Neural progenitor cell (in vitro differentiated cells): ENCODE data around the gene HYOU1. TPM values are rescaled to one million over a fixed set of nuclear protein-coding genes. Genes with fewer than 3 reads are reported as not detected.
A peak's percentile ranks its signal among the peaks of the same experiment; 100 is the strongest.

ENCODE experiments used
- DNase-seq: peaks from one replicate; pipeline ENCODE4 v3.0.0-alpha.2; 2016; ENCODE audit warnings: low spot score
- H2AFZ ChIP-seq: fragments of 200-600 bp; sonication (generic); replicated peaks from 2 replicates; pipeline ENCODE4 v1.6.1; 2016; ENCODE audit warnings: antibody characterized with exemption
- H3F3A ChIP-seq: fragments of 200-600 bp; sonication (generic); 2 replicates; pipeline ENCODE4 v1.6.1; 2016; ENCODE audit warnings: antibody characterized with exemption, low read depth
- H3K27ac ChIP-seq: fragments of 200-600 bp; sonication (generic); 2 replicates; pipeline ENCODE4 v1.5.1; 2016; ENCODE audit warnings: mild to moderate bottlenecking
- H3K27me3 ChIP-seq: fragments of 200-600 bp; sonication (generic); 2 replicates; pipeline ENCODE4 v1.6.1; 2016; ENCODE audit warnings: mild to moderate bottlenecking, moderate library complexity
- H3K36me3 ChIP-seq: fragments of 200-600 bp; sonication (generic); 2 replicates; pipeline ENCODE4 v1.5.1; 2016
- H3K4me1 ChIP-seq: fragments of 200-600 bp; sonication (generic); 2 replicates; pipeline ENCODE4 v1.6.1; 2016; ENCODE audit warnings: mixed run types
- H3K4me2 ChIP-seq: fragments of 200-600 bp; sonication (generic); 2 replicates; pipeline ENCODE4 v1.6.1; 2016
- H3K4me3 ChIP-seq: fragments of 200-600 bp; sonication (generic); 2 replicates; pipeline ENCODE4 v1.5.1; 2016
- H3K79me2 ChIP-seq: fragments of 200-600 bp; sonication (generic); 2 replicates; pipeline ENCODE4 v1.6.1; 2016; ENCODE audit warnings: low read depth
- H3K9ac ChIP-seq: fragments of 200-600 bp; sonication (generic); 2 replicates; pipeline ENCODE4 v1.6.1; 2016
- H3K9me3 ChIP-seq: fragments of 200-600 bp; sonication (generic); 2 replicates; pipeline ENCODE4 v1.5.1; 2016; ENCODE audit warnings: low read depth
- H4K20me1 ChIP-seq: fragments of 200-600 bp; sonication (generic); 2 replicates; pipeline ENCODE4 v1.6.1; 2016; ENCODE audit warnings: low read depth
- H3K27ac Mint-ChIP-seq: 3 replicates; pipeline ENCODE4 v1.8.0; 2021; ENCODE audit warnings: mixed read lengths
- H3K27me3 Mint-ChIP-seq: 2 replicates; pipeline ENCODE4 v1.8.0; 2022; ENCODE audit warnings: low read depth, mild to moderate bottlenecking, inconsistent platforms, moderate library complexity, mixed read lengths; ENCODE audit not compliant: insufficient read depth
- H3K36me3 Mint-ChIP-seq: 3 replicates; pipeline ENCODE4 v1.8.0; 2021; ENCODE audit warnings: mixed read lengths
- H3K4me1 Mint-ChIP-seq: 3 replicates; pipeline ENCODE4 v1.8.0; 2021; ENCODE audit warnings: mixed read lengths
- H3K4me3 Mint-ChIP-seq: 3 replicates; pipeline ENCODE4 v1.8.0; 2021; ENCODE audit warnings: mild to moderate bottlenecking, moderate library complexity, mixed read lengths
- H3K9me3 Mint-ChIP-seq: 3 replicates; pipeline ENCODE4 v1.8.0; 2020; ENCODE audit warnings: mixed read lengths
- EZH2 ChIP-seq: fragments of 200-600 bp; sonication (generic); IDR thresholded peaks from 2 replicates; pipeline ENCODE4 v1.6.1; 2017; ENCODE audit warnings: antibody characterized with exemption, mild to moderate bottlenecking, moderate library complexity
- EZH2phosphoT487 ChIP-seq: fragments of 200-600 bp; sonication (generic); IDR thresholded peaks from 2 replicates; pipeline ENCODE4 v1.6.1; 2017; ENCODE audit warnings: antibody characterized with exemption
- total RNA-seq: library from RNA; depleted of rRNA; stranded (reverse); fragments of >200 nt; gene quantifications from 2 replicates; pipeline ENCODE4 v1.2.3, GENCODE V29; 2015; ENCODE audit warnings: low replicate concordance
- TF ChIP-seq, protein P1 (sequence below): fragments of 200-600 bp; sonication (generic); IDR thresholded peaks from 2 replicates; pipeline ENCODE4 v1.5.1; 2017; ENCODE audit warnings: antibody characterized with exemption, mild to moderate bottlenecking

The HYOU1 gene
- total RNA-seq, 1 donor from 2014 or later = 129 TPM

DNA sequence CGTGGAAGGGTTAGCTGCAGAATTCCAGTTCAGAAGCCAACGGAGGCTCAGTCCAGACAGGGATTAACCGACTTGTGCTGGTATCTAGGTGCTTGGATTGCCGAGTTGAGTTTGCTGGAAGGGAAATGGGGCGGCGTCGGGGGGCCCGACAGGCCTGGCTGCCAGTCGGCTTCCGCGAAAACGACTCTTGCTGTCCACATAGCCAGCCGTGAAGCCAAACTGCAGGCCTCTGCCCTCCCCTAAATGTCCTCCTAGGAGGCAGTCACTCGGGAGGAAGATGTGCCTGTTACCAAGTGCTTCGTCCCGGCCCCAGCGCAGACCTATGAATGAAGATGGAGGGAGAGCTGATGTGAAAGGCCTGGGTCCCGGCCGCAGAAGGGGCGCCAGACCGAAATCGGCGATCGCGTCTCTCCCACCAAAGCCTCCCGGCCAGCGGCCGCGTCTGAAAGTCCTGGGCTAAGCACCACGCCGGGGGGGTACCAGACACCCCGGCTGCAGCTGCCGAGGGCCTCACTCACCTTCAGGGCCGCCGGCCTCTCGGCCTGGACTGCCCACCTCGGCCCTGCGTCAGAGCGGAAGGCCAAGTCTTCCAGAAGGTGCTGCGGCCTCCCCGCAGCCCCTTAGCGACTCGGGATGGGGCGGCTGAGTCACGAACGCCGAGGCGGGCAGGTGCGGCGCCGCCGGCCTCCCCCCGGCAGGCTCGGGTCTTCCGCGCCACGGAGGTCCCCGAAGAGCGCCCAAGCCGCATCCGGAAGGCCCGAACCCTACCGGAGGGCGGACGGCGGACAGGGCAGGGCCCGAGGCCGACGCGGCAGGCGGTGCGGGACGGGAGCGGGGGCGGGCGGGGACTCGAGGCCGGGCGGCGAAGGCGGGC, 37.2 kb upstream of the HYOU1 start:
- peaks cover 46% of the 10 kb centered on the region for H3K4me1 Mint-ChIP-seq
- Histone ChIP-seq H4K20me1 (peaks cover 49% of the 10 kb centered on the region), H3K4me3 (peak overlapping the region; percentile 69), H3K79me2 (peaks cover 44% of the 10 kb centered on the region), H3K4me2 (peak overlapping the region; percentile 99), H3K9me3 (no peaks in the 10 kb centered on the region), H3K36me3 (no peaks in the 10 kb centered on the region), H3K27ac (peak overlapping the region; percentile 9), H2AFZ (no peak overlapping the region), H3K4me1 (peaks cover 21% of the 10 kb centered on the region), H3K27me3 (no peaks in the 10 kb centered on the region), H3F3A (peaks cover 65% of the 10 kb centered on the region), H3K9ac (peak overlapping the region; percentile 84)
- H3K27ac Mint-ChIP-seq = peak overlapping the region; percentile 79
- TF ChIP-seq EZH2phosphoT487 = no peak
- no peak for TF ChIP-seq EZH2
- TF ChIP-seq, protein P1, sequence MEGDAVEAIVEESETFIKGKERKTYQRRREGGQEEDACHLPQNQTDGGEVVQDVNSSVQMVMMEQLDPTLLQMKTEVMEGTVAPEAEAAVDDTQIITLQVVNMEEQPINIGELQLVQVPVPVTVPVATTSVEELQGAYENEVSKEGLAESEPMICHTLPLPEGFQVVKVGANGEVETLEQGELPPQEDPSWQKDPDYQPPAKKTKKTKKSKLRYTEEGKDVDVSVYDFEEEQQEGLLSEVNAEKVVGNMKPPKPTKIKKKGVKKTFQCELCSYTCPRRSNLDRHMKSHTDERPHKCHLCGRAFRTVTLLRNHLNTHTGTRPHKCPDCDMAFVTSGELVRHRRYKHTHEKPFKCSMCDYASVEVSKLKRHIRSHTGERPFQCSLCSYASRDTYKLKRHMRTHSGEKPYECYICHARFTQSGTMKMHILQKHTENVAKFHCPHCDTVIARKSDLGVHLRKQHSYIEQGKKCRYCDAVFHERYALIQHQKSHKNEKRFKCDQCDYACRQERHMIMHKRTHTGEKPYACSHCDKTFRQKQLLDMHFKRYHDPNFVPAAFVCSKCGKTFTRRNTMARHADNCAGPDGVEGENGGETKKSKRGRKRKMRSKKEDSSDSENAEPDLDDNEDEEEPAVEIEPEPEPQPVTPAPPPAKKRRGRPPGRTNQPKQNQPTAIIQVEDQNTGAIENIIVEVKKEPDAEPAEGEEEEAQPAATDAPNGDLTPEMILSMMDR = no peak
- H3K4me3 Mint-ChIP-seq = peak overlapping the region; percentile 95
- H3K9me3 Mint-ChIP-seq = no peaks in the 10 kb centered on the region
- peak; percentile 48 for DNase-seq
- H3K36me3 Mint-ChIP-seq = peaks cover 42% of the 10 kb centered on the region
- H3K27me3 Mint-ChIP-seq = peaks cover 14% of the 10 kb centered on the region

DNA sequence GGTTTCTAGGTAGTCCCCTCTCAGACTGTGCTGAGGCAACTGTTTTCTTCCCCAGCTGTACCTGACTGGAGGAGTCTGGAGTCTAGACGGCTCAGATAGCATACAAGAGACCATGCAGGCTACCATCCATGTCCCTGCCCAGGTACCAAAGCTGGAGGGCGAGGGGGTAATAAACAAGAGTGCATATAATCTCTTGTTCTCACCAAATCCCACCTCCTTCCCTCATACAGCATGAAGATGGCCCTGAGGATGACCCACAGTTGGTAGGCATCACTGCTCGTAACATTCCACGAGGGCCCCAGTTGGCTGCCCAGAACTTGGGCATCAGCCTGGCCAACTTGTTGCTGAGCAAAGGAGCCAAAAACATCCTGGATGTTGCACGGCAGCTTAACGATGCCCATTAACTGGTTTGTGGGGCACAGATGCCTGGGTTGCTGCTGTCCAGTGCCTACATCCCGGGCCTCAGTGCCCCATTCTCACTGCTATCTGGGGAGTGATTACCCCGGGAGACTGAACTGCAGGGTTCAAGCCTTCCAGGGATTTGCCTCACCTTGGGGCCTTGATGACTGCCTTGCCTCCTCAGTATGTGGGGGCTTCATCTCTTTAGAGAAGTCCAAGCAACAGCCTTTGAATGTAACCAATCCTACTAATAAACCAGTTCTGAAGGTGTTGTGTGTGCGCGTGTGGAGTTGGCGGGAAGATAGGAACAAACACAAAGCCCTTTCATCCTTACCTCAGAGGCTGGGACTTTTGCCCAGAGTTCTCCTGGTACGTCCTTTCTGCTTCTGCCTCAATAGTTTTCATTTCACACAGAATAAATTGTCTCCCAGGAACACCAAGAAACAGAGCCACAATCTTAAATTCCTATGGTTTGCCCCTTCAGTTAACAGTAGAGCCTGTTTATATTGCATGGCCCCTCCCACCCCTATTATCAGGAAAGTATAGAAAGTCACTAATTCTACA, 36.2 kb upstream of the HYOU1 start:
- Histone ChIP-seq H2AFZ (no peak overlapping the region), H3K4me3 (peak overlapping the region; percentile 69), H4K20me1 (peaks cover 49% of the 10 kb centered on the region), H3K36me3 (no peaks in the 10 kb centered on the region), H3F3A (peaks cover 66% of the 10 kb centered on the region), H3K9ac (peak overlapping the region; percentile 84), H3K27me3 (no peaks in the 10 kb centered on the region), H3K27ac (peak overlapping the region; percentile 40), H3K4me2 (peak overlapping the region; percentile 99), H3K79me2 (peaks cover 45% of the 10 kb centered on the region), H3K9me3 (no peaks in the 10 kb centered on the region), H3K4me1 (peaks cover 21% of the 10 kb centered on the region)
- Mint-ChIP-seq H3K4me1 (peaks cover 43% of the 10 kb centered on the region), H3K9me3 (no peaks in the 10 kb centered on the region), H3K27me3 (peaks cover 14% of the 10 kb centered on the region), H3K27ac (peak overlapping the region; percentile 79), H3K4me3 (peak overlapping the region; percentile 95), H3K36me3 (peaks cover 36% of the 10 kb centered on the region)
- DNase-seq = no peak
- no peak for TF ChIP-seq EZH2
- TF ChIP-seq, protein P1 = no peak
- TF ChIP-seq EZH2phosphoT487 = no peak

GRCh38 chr11:119091966-119092879, 35.2 kb upstream of the HYOU1 start:
- H3K4me3 ChIP-seq = peak overlapping the region; percentile 69
- peaks cover 53% of the 10 kb centered on the region for H3K79me2 ChIP-seq
- H3F3A ChIP-seq = peaks cover 66% of the 10 kb centered on the region
- no peak for DNase-seq
- H3K36me3 ChIP-seq = no peaks in the 10 kb centered on the region
- H3K27ac ChIP-seq = peak overlapping the region; percentile 40
- TF ChIP-seq EZH2 (no peak), EZH2phosphoT487 (no peak)
- TF ChIP-seq, protein P1 = no peak
- H3K4me2 ChIP-seq = peak overlapping the region; percentile 99
- H3K4me1 ChIP-seq = peaks cover 21% of the 10 kb centered on the region
- Mint-ChIP-seq H3K36me3 (peaks cover 27% of the 10 kb centered on the region), H3K4me1 (peaks cover 44% of the 10 kb centered on the region), H3K27me3 (peaks cover 14% of the 10 kb centered on the region), H3K4me3 (peak overlapping the region; percentile 95), H3K9me3 (no peaks in the 10 kb centered on the region), H3K27ac (no peak overlapping the region)
- no peaks in the 10 kb centered on the region for H3K27me3 ChIP-seq
- no peak overlapping the region for H2AFZ ChIP-seq
- H4K20me1 ChIP-seq = peaks cover 54% of the 10 kb centered on the region
- no peaks in the 10 kb centered on the region for H3K9me3 ChIP-seq
- peak overlapping the region; percentile 84 for H3K9ac ChIP-seq
